Measurements from ENCODE around the gene S100A14. TPM values are rescaled to one million over a fixed set of nuclear protein-coding genes. Genes with fewer than 3 reads are reported as not detected.

S100A14 gene
- total RNA-seq, 1 experiment from 2014 or later, result 0.63 TPM

DNA sequence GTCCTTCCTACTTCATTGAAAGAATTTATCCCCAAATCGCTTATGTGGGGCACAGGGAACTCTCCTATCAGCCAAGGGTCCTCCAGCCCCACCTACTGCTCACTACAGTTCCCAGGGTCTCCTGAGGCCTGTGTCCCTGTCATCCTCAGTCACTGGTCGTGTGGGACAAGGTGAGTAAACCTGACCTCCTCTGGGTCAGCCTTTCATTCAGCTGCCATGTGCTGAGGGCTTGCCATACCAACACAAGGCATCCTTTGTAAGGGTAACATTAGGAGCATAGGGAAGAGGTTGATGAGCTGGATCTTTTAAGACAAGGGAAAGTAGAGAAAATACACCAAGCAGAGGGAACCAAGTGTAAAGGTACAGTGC lies 31.2 kb upstream of the S100A14 start:
- Histone ChIP-seq H3K4ac (ENCODE audit: low read depth, low read length) (no peak overlapping the region), H3K9ac (ENCODE audit: extremely low read depth, insufficient read length, low read length) (no peak overlapping the region), H4K91ac (ENCODE audit: insufficient read length, low read depth, low read length) (no peak overlapping the region), H3K9me3 (ENCODE audit: control insufficient read depth, low read depth, low read length) (no peaks in the 10 kb centered on the region), H4K5ac (ENCODE audit: insufficient read length, low read depth, low read length) (no peak overlapping the region), H2AK5ac (ENCODE audit: insufficient read length, low read length) (no peak overlapping the region), H2BK5ac (ENCODE audit: insufficient read length, low read length) (no peak overlapping the region), H4K8ac (replicated peaks; ENCODE audit: insufficient read length, low read depth, low read length) (no peak overlapping the region), H3K23ac (ENCODE audit: insufficient read length, low read depth, low read length) (no peak overlapping the region), H3K4me2 (ENCODE audit: insufficient read depth, insufficient read length, low read length) (no peak overlapping the region), H2AFZ (ENCODE audit: low read length) (no peak overlapping the region), H3K56ac (ENCODE audit: insufficient read length, low read depth, low read length) (no peak overlapping the region), H3K27me3 (ENCODE audit: insufficient read depth, low read length) (no peaks in the 10 kb centered on the region), H3K14ac (ENCODE audit: insufficient read depth, low read length) (no peak overlapping the region), H3K79me2 (ENCODE audit: insufficient read depth, low read length) (no peaks in the 10 kb centered on the region), H3K23me2 (ENCODE audit: insufficient read length, low read depth, low read length, poor library complexity, severe bottlenecking) (no peaks in the 10 kb centered on the region), H2BK12ac (ENCODE audit: insufficient read length, low read depth, low read length) (no peak overlapping the region), H3K79me1 (ENCODE audit: insufficient read depth, low read depth, low read length, poor library complexity, severe bottlenecking) (no peaks in the 10 kb centered on the region), H3K18ac (ENCODE audit: insufficient read length, low read depth, low read length) (no peak overlapping the region), H2BK20ac (ENCODE audit: low read depth, low read length, poor library complexity, severe bottlenecking) (no peak overlapping the region), H4K20me1 (ENCODE audit: control insufficient read depth, insufficient read depth, insufficient read length) (no peaks in the 10 kb centered on the region), H2BK120ac (ENCODE audit: low read depth, low read length, poor library complexity, severe bottlenecking) (no peak overlapping the region), H3T11ph (ENCODE audit: low read length) (no peak overlapping the region), H2BK15ac (ENCODE audit: low read depth, low read length) (no peak overlapping the region), H3K27ac (ENCODE audit: insufficient read length, low read depth, low read length) (no peak overlapping the region), H3K4me1 (ENCODE audit: insufficient read depth, low read length) (no peaks in the 10 kb centered on the region)
- Mint-ChIP-seq H3K9me3 (no peaks in the 10 kb centered on the region), H3K4me1 (peaks cover 6% of the 10 kb centered on the region in 2 experiments), H3K27me3 (ENCODE audit: low read depth) (peaks cover 4% of the 10 kb centered on the region; the same call in 1 of the 2 replicates), H3K4me3 (peak overlapping the region in 1 of 2 experiments; percentile 47; a peak in 1 of 5 replicates), H3K36me3 (ENCODE audit: insufficient read depth in 1 of 3, low read depth in 3 of 3) (peaks cover 22 to 45% (median 43%) of the 10 kb centered on the region in 3 experiments; a peak in 6 of 7 replicates), H3K27ac (peak overlapping the region; percentile 32 to 90 (median 75); a peak in 6 of 7 replicates)
- WGBS (ENCODE audit: extremely low coverage, insufficient read length, low lambda C conversion rate), result no CpG with 5 or more reads among the region's 2 CpGs
- peak; percentile 58 for DNase-seq
- 0 out of 3 replicates have a peak, but pooled peaks have one; percentile 13 for TF ChIP-seq CTCF (conservative IDR thresholded peaks at IDR 0.05)
